ENCODE measurements around the gene S100P. TPM values are rescaled to one million over a fixed set of nuclear protein-coding genes. Genes with fewer than 3 reads are reported as not detected.

The S100P gene
- total RNA-seq, 1 donor from 2014 or later, result not detected

DNA sequence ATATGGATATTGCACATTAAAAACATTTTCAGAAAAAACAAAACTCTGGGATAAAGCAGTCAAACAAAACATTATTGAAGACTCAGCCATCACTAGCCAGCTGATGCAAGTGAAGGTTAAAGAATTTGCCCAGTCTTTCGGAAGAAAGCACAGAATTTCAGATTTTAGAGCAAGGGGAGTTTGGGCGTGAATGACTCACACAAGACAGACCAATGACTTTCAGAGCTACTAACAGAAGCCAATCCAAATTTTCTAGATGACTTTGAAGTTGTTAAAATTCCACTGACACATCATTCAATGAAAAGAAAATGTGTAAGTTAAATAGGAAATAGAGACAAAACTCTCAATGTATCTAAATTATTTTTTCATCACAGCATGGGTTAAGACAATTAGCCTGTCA is 12.0 kb downstream of the S100P start:
- no peaks in the 10 kb centered on the region for H3K27me3 ChIP-seq (ENCODE audit: low read depth)
- peaks cover 35% of the 10 kb centered on the region for H3K36me3 ChIP-seq

DNA sequence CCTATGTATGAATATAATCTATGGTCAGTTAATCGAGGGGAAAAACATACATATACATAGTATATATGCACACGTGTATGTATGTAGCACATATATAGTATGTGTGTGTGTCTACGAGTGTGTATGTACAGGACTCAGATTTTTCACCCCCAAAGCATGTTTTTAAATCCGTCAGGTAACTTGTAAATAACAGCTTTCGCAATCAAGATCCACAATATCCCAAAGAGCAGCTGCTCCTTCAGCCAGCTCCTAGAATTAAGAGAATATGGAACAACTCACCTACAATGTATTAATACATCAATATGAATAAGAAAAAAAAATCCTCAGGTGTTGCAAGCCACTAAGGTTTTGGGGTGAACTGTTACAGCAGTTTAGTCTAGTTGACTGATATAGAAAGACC is 12.5 kb downstream of the S100P start:
- intact Hi-C loops (cut with micrococcal nuclease), result no loop called here
- no peak overlapping the region for H3K27ac ChIP-seq (replicated peaks)
- no peaks in the 10 kb centered on the region for H3K9me3 ChIP-seq (replicated peaks)
- no peak overlapping the region for H3K4me3 ChIP-seq
- no peak for DNase-seq
- H3K4me1 ChIP-seq, result peaks cover 75% of the 10 kb centered on the region
- no peaks in the 10 kb centered on the region for H3K27me3 ChIP-seq (ENCODE audit: low read depth)
- H3K36me3 ChIP-seq, result peaks cover 35% of the 10 kb centered on the region
- TF ChIP-seq, protein P1, sequence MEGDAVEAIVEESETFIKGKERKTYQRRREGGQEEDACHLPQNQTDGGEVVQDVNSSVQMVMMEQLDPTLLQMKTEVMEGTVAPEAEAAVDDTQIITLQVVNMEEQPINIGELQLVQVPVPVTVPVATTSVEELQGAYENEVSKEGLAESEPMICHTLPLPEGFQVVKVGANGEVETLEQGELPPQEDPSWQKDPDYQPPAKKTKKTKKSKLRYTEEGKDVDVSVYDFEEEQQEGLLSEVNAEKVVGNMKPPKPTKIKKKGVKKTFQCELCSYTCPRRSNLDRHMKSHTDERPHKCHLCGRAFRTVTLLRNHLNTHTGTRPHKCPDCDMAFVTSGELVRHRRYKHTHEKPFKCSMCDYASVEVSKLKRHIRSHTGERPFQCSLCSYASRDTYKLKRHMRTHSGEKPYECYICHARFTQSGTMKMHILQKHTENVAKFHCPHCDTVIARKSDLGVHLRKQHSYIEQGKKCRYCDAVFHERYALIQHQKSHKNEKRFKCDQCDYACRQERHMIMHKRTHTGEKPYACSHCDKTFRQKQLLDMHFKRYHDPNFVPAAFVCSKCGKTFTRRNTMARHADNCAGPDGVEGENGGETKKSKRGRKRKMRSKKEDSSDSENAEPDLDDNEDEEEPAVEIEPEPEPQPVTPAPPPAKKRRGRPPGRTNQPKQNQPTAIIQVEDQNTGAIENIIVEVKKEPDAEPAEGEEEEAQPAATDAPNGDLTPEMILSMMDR (IDR thresholded peaks at IDR 0.05; ENCODE audit: borderline replicate concordance), result no peak

More for the DNA sequence above, 12.0 kb downstream of the S100P start:
- Histone ChIP-seq H3K27ac (replicated peaks) (peak overlapping the region; percentile 4), H3K4me1 (peaks cover 74% of the 10 kb centered on the region), H3K4me3 (no peak overlapping the region), H3K9me3 (replicated peaks) (no peaks in the 10 kb centered on the region)
- DNase-seq, result no peak
- intact Hi-C loops (cut with micrococcal nuclease), result no loop called here
- TF ChIP-seq, protein P1 (IDR thresholded peaks at IDR 0.05; ENCODE audit: borderline replicate concordance), result no peak

DNA sequence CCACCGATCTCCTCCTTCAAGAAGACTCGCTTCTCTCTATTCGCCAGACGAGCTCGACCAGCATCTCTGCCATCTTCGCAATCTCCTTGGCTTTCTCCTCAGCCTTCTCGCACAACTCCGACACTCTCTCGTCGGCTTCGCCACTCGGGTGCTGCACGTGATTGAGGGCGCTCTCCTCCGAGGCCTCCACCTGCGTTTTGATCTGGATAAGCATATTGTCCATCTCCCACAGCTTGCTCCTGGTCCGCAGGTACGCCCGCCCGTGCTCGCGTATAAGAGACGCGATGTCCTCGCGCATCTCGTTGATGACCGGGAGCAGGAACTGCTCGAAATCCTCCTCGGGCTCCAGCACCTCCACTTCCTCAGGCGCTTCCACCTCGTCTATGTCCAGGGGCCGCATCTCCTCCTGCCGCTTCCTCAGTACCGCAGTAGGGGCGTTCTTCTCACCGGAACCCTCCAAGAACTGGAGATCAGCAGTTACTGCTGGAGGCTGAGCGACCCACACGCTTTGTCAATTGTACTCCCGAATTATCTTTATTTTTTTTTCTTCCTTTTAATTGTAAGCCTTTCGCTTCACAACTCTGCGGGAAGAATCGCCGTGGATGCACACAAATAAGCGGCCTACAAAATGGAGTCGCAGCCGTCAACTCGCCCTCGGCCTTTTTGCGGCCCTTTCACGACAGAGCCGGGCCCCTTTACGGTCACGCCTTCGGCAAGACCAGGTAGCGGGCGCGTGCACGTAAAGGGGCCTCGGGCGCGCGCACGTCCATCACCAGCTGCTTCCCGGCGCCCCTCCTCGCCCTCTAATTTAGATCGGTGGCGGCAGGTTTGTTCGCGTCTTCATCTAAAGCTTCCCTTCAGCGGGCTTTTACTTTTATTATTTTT is 15.8 kb downstream of the S100P start, which contains the start of gene MRFAP1L1:
Gene MRFAP1L1, minus strand, starts transcription at position 636 of the 885 bp plus-strand sequence. Its CDS starts 236 bp downstream, at position 400.
- Histone ChIP-seq H3K4me1 (peaks cover 60% of the 10 kb centered on the region), H3K27me3 (ENCODE audit: low read depth) (no peaks in the 10 kb centered on the region), H3K4me3 (peak within 1 kb of the TSS; percentile 99), H3K27ac (replicated peaks) (peak within 1 kb of the TSS; percentile 93), H3K9me3 (replicated peaks) (no peaks in the 10 kb centered on the region), H3K36me3 (peaks cover 23% of the 10 kb centered on the region)
- peak; percentile 98 for DNase-seq
- intact Hi-C loops (cut with micrococcal nuclease), result loop anchor here (2.0 kb wide), 1 partner anchor 67 kb away; no protein-coding TSS in a partner anchor
- TF ChIP-seq, protein P1 (IDR thresholded peaks at IDR 0.05; ENCODE audit: borderline replicate concordance), result peak; percentile 30

DNA sequence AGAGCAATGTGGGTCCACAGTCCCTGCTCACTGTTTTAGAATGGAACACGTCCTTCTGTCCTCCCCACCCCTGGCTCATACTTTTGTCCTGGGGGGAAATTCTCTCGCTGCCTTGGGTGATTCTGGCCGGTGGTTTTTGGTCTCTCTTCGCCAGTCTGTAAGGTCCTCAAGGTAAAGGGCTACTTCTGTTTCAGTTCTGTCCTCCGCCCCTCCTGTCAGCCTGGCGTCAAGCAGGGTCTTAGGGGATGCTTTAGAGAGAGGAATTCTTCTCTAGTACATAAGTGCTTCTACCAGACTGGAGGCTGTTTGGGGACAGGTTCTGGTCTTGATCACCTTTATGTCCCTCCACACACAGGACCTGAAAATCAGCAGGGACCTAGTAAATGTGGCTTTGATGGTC is 16.6 kb downstream of the S100P start:
- H3K4me1 ChIP-seq, result peaks cover 54% of the 10 kb centered on the region
- H3K36me3 ChIP-seq, result peaks cover 19% of the 10 kb centered on the region

DNA sequence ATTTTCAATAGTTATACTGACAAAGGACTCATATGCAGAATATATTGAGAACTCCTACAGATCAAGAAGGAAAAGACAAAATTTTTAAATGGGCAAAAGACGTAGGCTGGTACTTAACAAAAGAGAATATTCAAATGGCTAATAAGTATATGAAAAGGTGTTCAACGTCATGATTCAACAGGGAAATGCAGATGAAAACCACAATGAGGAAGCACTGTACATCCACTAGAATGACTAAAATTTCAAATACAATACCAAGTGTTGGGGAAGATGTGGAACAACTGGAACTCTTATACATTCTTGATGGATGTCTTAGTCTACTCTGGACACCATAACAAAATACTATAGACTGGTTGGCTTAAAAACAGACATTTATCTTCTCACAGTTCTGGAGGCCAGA is 17.3 kb downstream of the S100P start:
- Histone ChIP-seq H3K27me3 (ENCODE audit: low read depth) (no peaks in the 10 kb centered on the region), H3K4me3 (no peak overlapping the region), H3K9me3 (replicated peaks) (no peaks in the 10 kb centered on the region), H3K27ac (replicated peaks) (no peak overlapping the region), H3K36me3 (peaks cover 14% of the 10 kb centered on the region), H3K4me1 (peaks cover 52% of the 10 kb centered on the region)
- DNase-seq, result no peak
- TF ChIP-seq, protein P1 (IDR thresholded peaks at IDR 0.05; ENCODE audit: borderline replicate concordance), result no peak
- intact Hi-C loops (cut with micrococcal nuclease), result no loop called here

More for the DNA sequence above, 16.6 kb downstream of the S100P start:
- TF ChIP-seq, protein P1 (IDR thresholded peaks at IDR 0.05; ENCODE audit: borderline replicate concordance), result no peak
- peak overlapping the region; percentile 99 for H3K4me3 ChIP-seq
- H3K27ac ChIP-seq (replicated peaks), result peak overlapping the region; percentile 93
- no peaks in the 10 kb centered on the region for H3K27me3 ChIP-seq (ENCODE audit: low read depth)
- no peaks in the 10 kb centered on the region for H3K9me3 ChIP-seq (replicated peaks)
- DNase-seq, result no peak
- intact Hi-C loops (cut with micrococcal nuclease), result no loop called here

All from left ventricle myocardium inferior (tissue), 1 donor.